ENCODE data around the gene NEURL1B.

The NEURL1B gene

DNA sequence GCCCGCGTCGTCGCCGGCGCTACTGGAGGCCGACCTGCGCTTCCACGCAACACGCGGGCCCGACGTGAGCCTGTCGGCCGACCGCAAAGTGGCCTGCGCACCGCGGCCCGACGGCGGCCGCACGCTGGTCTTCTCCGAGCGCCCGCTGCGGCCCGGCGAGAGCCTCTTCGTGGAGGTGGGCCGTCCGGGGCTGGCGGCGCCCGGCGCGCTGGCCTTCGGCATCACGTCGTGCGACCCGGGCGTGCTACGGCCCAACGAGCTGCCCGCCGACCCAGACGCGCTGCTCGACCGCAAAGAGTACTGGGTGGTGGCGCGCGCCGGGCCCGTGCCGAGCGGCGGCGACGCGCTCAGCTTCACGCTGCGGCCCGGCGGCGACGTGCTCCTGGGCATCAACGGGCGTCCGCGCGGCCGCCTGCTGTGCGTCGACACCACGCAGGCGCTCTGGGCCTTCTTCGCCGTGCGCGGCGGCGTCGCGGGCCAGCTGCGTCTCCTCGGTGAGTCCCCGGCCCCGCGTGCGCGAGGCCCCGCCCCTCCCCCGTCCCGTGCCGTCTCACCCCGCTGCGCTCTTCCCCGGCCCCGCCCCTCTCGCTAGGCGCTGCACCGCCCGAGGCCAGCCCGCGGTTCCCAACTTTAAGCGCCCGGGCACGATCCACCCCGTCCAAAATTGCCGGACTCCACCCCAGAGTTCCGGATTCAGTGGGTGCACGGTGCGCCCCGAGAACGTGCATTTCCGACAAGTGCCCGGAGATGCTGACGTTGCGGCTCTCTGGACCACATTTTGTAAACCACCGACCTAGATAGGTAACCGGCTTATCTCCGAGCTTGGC is 42.8 kb downstream of the NEURL1B start:
- H3K9me3 ChIP-seq (ENCODE audit: control insufficient read depth, low read length), result no peaks in the 10 kb centered on the region
- H3K4me2 ChIP-seq (ENCODE audit: low read length), result no peak overlapping the region
- no peak overlapping the region for H3K27ac ChIP-seq
- peaks cover 10% of the 10 kb centered on the region for H3K4me1 ChIP-seq
- H3K27me3 ChIP-seq (ENCODE audit: control insufficient read depth, insufficient read depth, low read length), result no peaks in the 10 kb centered on the region
- H3K9ac ChIP-seq, result no peak overlapping the region
- H3K4me3 ChIP-seq (ENCODE audit: low read depth, low read length), result no peak overlapping the region
- H3K79me2 ChIP-seq, result peaks cover 4% of the 10 kb centered on the region
- H3K36me3 ChIP-seq (ENCODE audit: control insufficient read depth, insufficient read depth, low read length), result no peaks in the 10 kb centered on the region
- TF ChIP-seq, protein P1, sequence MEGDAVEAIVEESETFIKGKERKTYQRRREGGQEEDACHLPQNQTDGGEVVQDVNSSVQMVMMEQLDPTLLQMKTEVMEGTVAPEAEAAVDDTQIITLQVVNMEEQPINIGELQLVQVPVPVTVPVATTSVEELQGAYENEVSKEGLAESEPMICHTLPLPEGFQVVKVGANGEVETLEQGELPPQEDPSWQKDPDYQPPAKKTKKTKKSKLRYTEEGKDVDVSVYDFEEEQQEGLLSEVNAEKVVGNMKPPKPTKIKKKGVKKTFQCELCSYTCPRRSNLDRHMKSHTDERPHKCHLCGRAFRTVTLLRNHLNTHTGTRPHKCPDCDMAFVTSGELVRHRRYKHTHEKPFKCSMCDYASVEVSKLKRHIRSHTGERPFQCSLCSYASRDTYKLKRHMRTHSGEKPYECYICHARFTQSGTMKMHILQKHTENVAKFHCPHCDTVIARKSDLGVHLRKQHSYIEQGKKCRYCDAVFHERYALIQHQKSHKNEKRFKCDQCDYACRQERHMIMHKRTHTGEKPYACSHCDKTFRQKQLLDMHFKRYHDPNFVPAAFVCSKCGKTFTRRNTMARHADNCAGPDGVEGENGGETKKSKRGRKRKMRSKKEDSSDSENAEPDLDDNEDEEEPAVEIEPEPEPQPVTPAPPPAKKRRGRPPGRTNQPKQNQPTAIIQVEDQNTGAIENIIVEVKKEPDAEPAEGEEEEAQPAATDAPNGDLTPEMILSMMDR (IDR thresholded peaks at IDR 0.05), result no peak
- H2AFZ ChIP-seq, result no peak overlapping the region

GRCh38 chr5:172685091-172685490 is 44.0 kb downstream of the NEURL1B start:
- H3K36me3 ChIP-seq (ENCODE audit: control insufficient read depth, insufficient read depth, low read length), result no peaks in the 10 kb centered on the region
- no peak overlapping the region for H2AFZ ChIP-seq
- H3K79me2 ChIP-seq, result peaks cover 4% of the 10 kb centered on the region
- no peak overlapping the region for H3K27ac ChIP-seq
- TF ChIP-seq, protein P1 (IDR thresholded peaks at IDR 0.05), result no peak
- no peaks in the 10 kb centered on the region for H3K9me3 ChIP-seq (ENCODE audit: control insufficient read depth, low read length)
- H3K4me3 ChIP-seq (ENCODE audit: low read depth, low read length), result no peak overlapping the region
- no peaks in the 10 kb centered on the region for H3K27me3 ChIP-seq (ENCODE audit: control insufficient read depth, insufficient read depth, low read length)
- no peak overlapping the region for H3K4me2 ChIP-seq (ENCODE audit: low read length)
- H3K4me1 ChIP-seq, result peaks cover 9% of the 10 kb centered on the region
- H3K9ac ChIP-seq, result no peak overlapping the region

DNA sequence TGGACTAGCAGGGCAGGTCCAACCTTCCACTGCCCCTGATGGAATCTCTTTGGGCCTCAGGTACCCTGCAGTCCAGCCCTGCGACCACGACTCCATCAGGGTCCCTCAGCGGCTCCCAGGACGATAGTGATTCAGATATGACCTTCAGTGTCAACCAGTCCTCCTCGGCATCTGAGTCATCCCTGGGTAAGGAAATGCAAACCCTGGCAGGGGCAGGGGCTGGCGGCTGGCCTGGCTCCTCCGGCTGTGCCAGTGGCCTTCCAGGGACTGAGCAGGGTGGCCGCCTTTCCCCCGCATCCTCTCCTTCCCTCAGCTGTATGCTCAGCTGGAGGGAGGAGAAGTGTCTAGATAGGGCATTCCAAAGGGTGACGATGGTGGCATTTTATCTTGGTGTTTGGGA is 45.0 kb downstream of the NEURL1B start:
- Histone ChIP-seq H3K36me3 (ENCODE audit: control insufficient read depth, insufficient read depth, low read length) (no peaks in the 10 kb centered on the region), H3K9ac (no peak overlapping the region), H3K79me2 (peaks cover 4% of the 10 kb centered on the region), H2AFZ (no peak overlapping the region), H3K27ac (no peak overlapping the region), H3K4me2 (ENCODE audit: low read length) (no peak overlapping the region), H3K4me1 (peaks cover 9% of the 10 kb centered on the region), H3K9me3 (ENCODE audit: control insufficient read depth, low read length) (no peaks in the 10 kb centered on the region), H3K27me3 (ENCODE audit: control insufficient read depth, insufficient read depth, low read length) (no peaks in the 10 kb centered on the region), H3K4me3 (ENCODE audit: low read depth, low read length) (no peak overlapping the region)
- TF ChIP-seq, protein P1 (IDR thresholded peaks at IDR 0.05), result no peak

- H3K36me3 ChIP-seq (ENCODE audit: control insufficient read depth, insufficient read depth, low read length), result no peaks in the 10 kb centered on the region
- no peak overlapping the region for H3K4me3 ChIP-seq (ENCODE audit: low read depth, low read length)
- TF ChIP-seq, protein P1 (IDR thresholded peaks at IDR 0.05), result no peak
- peaks cover 4% of the 10 kb centered on the region for H3K79me2 ChIP-seq
- no peak overlapping the region for H2AFZ ChIP-seq
- H3K9ac ChIP-seq, result no peak overlapping the region
- H3K27me3 ChIP-seq (ENCODE audit: control insufficient read depth, insufficient read depth, low read length), result no peaks in the 10 kb centered on the region
- H3K4me1 ChIP-seq, result peaks cover 12% of the 10 kb centered on the region
- H3K27ac ChIP-seq, result no peak overlapping the region
- H3K9me3 ChIP-seq (ENCODE audit: control insufficient read depth, low read length), result no peaks in the 10 kb centered on the region
- no peak overlapping the region for H3K4me2 ChIP-seq (ENCODE audit: low read length)
Observed at GRCh38 chr5:172686539-172687390, 45.7 kb downstream of the NEURL1B start.
